Ovary (tissue), 9 donors: ENCODE results near the gene SUPT4H1. TPM values are rescaled to one million over a fixed set of nuclear protein-coding genes. Genes with fewer than 3 reads are reported as not detected.

Experiments
- DNase-seq, 5 donors: peaks; one replicate each; pipeline ENCODE4 v3.0.0-alpha.2; 2019 to 2020
- H3K27ac ChIP-seq, 2 donors: fragments of 200-600 bp; one replicate each; pipeline versions ENCODE4 v1.5.1 to v1.8.0; 2019 to 2022
- H3K27me3 ChIP-seq: fragments of 200-600 bp; one replicate; pipeline ENCODE4 v1.8.0; 2022
- H3K36me3 ChIP-seq: fragments of 200-600 bp; sonication (generic); one replicate; pipeline ENCODE4 v1.5.1; 2019
- H3K4me1 ChIP-seq: one replicate; pipeline ENCODE4 v1.8.1; 2013; ENCODE audit warnings: mild to moderate bottlenecking, moderate library complexity; ENCODE audit not compliant: insufficient read depth
- H3K4me3 ChIP-seq: fragments of 200-600 bp; sonication (generic); one replicate; pipeline ENCODE4 v1.5.1; 2017
- H3K9me3 ChIP-seq, 2 donors: fragments of 200-600 bp in 1 of 2; sonication (generic) in 1 of 2; one replicate each; pipeline versions ENCODE4 v1.5.1 to v1.8.1; 2013 to 2019; ENCODE audit warnings: mild to moderate bottlenecking in 1 of 2, moderate library complexity in 1 of 2
- EP300 ChIP-seq: sonication (generic); formaldehyde crosslinking; IDR thresholded peaks from one replicate; pipeline ENCODE4 v1.6.1; 2017; ENCODE audit warnings: antibody characterized with exemption
- POLR2A ChIP-seq: fragments of 450-650 bp; IDR thresholded peaks from one replicate; pipeline ENCODE4 v1.6.1; 2017; ENCODE audit warnings: antibody characterized with exemption, mild to moderate bottlenecking, moderate library complexity
- WGBS, 3 donors: extraction: QIAGEN DNeasy Blood & Tissue Kit in 1 of 3; methylation state at CpG; one replicate each; pipeline versions ENCODE4 v1.1.5 to v1.1.7; 2013 to 2017; 5-methylcytosine and 5-hydroxymethylcytosine counted together
- intact Hi-C, 4 donors: fragments of 100-400 bp; cut with DNase I; formaldehyde crosslinking; loops; one replicate each; pipeline versions ENCODE4 v1.11.0 to v1.15.1; 2022 to 2023
- polyA plus RNA-seq, 2 donors: library from polyadenylated mRNA; stranded (reverse); fragments of 200-250 nt in 1 of 2; fragments of 350-450 nt in 1 of 2; fragmentation: Illumina TruSeq in 1 of 2; extraction: RNeasy Lipid Tissue Mini Kit (QIAGEN cat#74804) in 1 of 2; gene quantifications; one replicate each; pipeline ENCODE4 v1.2.3, GENCODE V29; 2013 to 2014
- total RNA-seq, 7 donors: library from RNA; depleted of rRNA in 2 of 7; stranded (reverse); fragments of >200 nt in 2 of 7; fragmentation: NEBNext Ultra II Directional in 3 of 7; extraction: Animal tissue kit (Norgen Biotek cat#: 25700) in 3 of 7; gene quantifications; one replicate each; pipeline versions ENCODE4 v1.1.0 to v1.2.4, GENCODE V29; 2016 to 2023
- TF ChIP-seq, protein P1 (sequence below), 3 donors: fragments of 450-650 bp in 2 of 3; fragments of 200-600 bp in 1 of 3; IDR thresholded peaks; one replicate each; pipeline versions ENCODE4 v1.5.1 to v1.8.0; 2016 to 2022; ENCODE audit warnings: antibody characterized with exemption in 3 of 3, mild to moderate bottlenecking in 1 of 3
- donor health status: DM: no; HTN: no; CAD: no; lungs with moderate emphysema.
- donor health status: DM: no; HTN: no; CAD: no.
- donor health status: Bipolar disorder and iron deficiency.
- donor health status: DM: yes; HTN: yes; CAD: no.
- donor health status: DM: no; HTN: no; CAD: no.
- donor health status: DM: yes; HTN: yes; CAD: no.

Gene SUPT4H1
- total and polyA plus RNA-seq, 9 donors = 43.7 to 182 (median 66.0) TPM

DNA sequence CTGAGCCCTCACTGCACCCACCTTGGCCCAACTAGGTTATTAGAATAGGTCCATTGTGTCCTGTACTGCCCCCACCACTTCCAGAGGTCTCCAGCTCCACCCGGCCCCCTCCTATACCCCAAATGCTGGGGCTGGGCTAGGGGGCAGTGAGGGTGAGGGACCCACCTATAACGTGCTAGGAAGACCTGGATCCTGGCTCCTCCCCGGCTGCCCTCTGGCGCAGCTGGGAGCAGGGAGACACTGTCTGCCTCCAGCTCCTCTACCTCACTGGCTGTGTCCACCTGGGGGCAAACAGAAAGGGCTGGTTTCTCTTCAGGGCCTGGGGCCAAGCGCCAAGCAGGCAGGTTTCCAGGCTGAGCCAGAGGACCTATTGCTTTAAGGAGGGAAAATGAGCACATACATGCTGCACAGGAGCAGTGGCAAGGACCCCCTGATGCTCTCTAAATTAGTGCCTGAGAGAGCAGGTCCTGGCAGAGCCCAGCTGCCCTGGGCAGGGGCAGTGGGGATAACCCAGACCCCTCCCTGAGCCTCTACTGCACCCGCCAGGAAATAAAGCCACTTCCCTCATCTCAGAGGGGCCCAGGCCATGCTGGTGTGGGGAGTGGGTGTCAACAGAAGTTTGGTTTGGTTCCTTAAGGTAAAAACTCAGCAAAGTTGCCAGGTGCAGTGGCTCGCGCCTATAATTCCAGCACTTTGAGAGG is 35.6 kb downstream of the SUPT4H1 start:
- Histone ChIP-seq H3K27ac (no peak overlapping the region), H3K27me3 (no peaks in the 10 kb centered on the region), H3K36me3 (no peaks in the 10 kb centered on the region), H3K9me3 (no peaks in the 10 kb centered on the region), H3K4me1 (no peaks in the 10 kb centered on the region), H3K4me3 (no peak overlapping the region)
- DNase-seq = peak in 2 of 5 donors; percentile 4 to 22
- intact Hi-C loops = no loop called here
- WGBS, 3 donors = 91 to 92% (median 92%) methylated on average over 8 of the region's 8 CpGs
- no peak for TF ChIP-seq POLR2A
- TF ChIP-seq, protein P1, sequence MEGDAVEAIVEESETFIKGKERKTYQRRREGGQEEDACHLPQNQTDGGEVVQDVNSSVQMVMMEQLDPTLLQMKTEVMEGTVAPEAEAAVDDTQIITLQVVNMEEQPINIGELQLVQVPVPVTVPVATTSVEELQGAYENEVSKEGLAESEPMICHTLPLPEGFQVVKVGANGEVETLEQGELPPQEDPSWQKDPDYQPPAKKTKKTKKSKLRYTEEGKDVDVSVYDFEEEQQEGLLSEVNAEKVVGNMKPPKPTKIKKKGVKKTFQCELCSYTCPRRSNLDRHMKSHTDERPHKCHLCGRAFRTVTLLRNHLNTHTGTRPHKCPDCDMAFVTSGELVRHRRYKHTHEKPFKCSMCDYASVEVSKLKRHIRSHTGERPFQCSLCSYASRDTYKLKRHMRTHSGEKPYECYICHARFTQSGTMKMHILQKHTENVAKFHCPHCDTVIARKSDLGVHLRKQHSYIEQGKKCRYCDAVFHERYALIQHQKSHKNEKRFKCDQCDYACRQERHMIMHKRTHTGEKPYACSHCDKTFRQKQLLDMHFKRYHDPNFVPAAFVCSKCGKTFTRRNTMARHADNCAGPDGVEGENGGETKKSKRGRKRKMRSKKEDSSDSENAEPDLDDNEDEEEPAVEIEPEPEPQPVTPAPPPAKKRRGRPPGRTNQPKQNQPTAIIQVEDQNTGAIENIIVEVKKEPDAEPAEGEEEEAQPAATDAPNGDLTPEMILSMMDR (IDR thresholded peaks at IDR 0.05) = no peak

DNA sequence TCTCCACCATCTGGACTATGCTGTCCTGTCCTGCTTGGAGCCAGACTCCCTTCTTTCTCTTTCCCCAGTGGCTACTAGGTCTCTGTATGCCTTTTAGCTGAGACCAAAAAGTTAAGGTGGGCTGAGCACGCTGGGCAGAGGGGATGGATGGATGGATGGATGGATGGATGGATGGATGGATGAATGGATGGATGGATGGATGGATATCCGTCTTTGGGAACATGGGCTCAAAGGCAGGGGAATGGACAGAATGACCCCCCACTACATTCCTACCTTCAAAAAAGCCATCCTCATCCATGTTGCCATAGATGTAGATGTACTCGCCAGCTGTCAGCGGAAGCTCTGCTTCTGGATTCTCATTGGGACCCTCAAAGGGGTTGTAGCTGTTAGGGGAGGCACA is 36.3 kb downstream of the SUPT4H1 start:
- no peak overlapping the region for H3K27ac ChIP-seq
- H3K9me3 ChIP-seq = no peaks in the 10 kb centered on the region
- H3K27me3 ChIP-seq = no peaks in the 10 kb centered on the region
- WGBS, 3 donors = 90 to 94% (median 93%) methylated on average over 4 of the region's 4 CpGs
- no peaks in the 10 kb centered on the region for H3K36me3 ChIP-seq
- DNase-seq = no peak
- H3K4me3 ChIP-seq = no peak overlapping the region
- no peaks in the 10 kb centered on the region for H3K4me1 ChIP-seq
- TF ChIP-seq EP300 (no peak), POLR2A (no peak)
- TF ChIP-seq, protein P1 (IDR thresholded peaks at IDR 0.05) = no peak
- intact Hi-C loops = no loop called here

DNA sequence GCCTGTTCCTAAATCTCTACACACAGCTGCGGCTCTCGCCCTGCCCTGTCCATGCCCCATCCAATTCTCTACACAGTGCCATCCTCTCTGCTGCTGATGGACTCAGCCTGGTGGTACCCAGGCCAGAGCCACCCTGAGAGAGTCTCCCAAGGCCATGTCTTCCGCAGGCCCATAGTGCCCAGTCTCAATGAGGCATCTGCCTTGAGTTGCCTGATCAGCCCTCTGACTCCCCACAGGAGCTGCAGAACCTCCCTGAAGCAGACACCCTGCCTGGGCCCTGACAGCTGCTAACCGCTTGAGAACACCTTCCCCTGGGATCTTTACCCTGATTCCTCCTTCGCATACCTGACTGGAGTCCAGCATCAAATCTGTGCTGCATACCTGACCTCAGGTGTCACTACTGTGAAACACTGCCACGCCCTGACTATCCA is 36.7 kb downstream of the SUPT4H1 start:
- DNase-seq = peak in 2 of 5 donors; percentile 7 to 9
- WGBS, 3 donors = 93 to 99% (median 96%) methylated on average over 6 of the region's 6 CpGs
- Histone ChIP-seq H3K4me1 (no peaks in the 10 kb centered on the region), H3K27me3 (no peaks in the 10 kb centered on the region), H3K36me3 (no peaks in the 10 kb centered on the region), H3K9me3 (no peaks in the 10 kb centered on the region), H3K4me3 (no peak overlapping the region), H3K27ac (no peak overlapping the region)
- TF ChIP-seq, protein P1 (IDR thresholded peaks at IDR 0.05) = no peak
- no peak for TF ChIP-seq EP300
- no peak for TF ChIP-seq POLR2A
- intact Hi-C loops = no loop called here

DNA sequence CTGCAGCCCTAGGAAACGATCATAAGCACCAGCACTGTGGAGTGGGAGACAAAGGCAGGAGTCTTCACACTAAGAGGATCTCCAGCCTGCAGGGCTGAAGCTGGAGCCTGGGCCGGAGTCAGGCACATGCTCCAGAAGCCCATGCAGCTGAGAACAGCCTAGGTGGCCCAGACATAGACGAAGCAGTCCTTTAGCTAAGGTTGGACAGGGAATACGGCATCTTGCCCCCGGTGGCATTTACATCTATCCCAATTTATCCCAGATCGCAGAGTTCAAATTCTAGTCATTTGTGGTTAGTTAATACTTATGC is 37.3 kb downstream of the SUPT4H1 start:
- Histone ChIP-seq H3K4me3 (no peak overlapping the region), H3K4me1 (no peaks in the 10 kb centered on the region), H3K27me3 (no peaks in the 10 kb centered on the region), H3K36me3 (no peaks in the 10 kb centered on the region), H3K9me3 (no peaks in the 10 kb centered on the region), H3K27ac (no peak overlapping the region)
- TF ChIP-seq, protein P1 (IDR thresholded peaks at IDR 0.05) = no peak
- TF ChIP-seq EP300 (no peak), POLR2A (no peak)
- intact Hi-C loops = no loop called here
- 87 to 95% (median 91%) methylated on average over 6 of the region's 6 CpGs for WGBS, 3 donors
- peak in 1 of 5 donors; percentile 3 for DNase-seq
